ENCODE data around the gene VTN.
A peak's percentile ranks its signal among the peaks of the same experiment; 100 is the strongest.

Gene VTN

DNA sequence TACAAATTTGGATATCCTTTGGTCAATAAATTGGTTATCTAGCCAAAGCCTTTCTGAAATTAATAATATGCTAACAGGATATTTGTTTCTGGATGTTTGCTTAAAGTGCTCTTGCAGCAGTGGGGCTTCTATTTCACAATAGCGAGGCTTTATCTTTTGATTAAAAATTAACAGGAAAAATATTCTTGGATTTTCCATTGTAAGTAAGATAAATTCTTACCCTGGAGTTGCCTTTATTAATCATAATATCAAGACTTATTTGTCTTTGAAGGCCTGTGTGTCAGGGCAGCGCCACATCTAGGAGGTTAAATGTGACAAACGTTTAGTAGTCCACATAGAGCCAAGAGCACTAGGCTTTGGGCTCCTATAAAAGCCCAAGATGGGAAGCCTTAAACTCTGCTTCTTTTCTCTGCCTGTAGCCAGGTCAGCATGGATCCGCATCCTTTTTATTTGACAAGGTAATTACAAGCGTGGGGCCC is 45.8 kb downstream of the VTN start:
- no peak overlapping the region for H3K27ac ChIP-seq

DNA sequence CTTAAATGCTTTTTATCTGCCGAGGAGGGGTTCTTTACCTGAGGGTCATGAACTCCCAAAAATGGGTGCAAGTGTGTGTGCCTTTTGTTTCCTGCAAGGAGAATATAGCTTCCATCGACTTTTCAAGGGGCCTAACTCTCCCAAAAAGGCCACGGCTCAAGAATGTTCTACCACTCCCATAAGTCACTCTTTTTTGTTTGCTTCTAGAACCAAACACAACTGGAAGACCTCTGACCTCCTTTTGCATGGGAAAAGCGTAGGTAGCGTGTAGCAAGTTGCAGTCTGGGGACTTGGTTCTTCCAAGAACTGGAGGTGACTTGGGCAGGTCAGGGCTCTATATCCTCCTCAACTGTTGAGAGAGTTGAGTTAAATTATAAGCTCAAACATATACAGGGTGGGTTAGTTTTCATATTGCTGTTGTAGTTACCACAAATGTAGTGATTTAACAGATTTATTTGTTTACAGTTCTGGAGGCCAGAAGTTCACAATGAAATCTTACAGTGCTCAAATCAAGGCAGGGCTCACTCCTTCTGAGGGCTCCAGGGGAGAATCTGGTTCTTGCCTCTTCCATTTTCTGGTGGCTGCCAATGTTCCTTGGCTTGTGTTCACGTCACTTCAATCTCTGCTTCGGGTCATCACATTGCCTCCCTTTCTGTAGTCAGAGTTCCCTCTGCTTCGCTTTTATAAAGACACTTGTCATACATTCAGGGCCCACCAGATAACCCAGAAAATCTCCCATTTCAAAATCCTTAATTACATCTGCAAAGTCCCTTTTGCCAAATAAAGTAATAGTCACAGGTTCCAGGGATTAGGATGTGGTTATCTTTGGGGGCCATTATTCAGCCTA is 49.7 kb downstream of the VTN start:
- no peak for DNase-seq
- Histone ChIP-seq H3K4me1 (peaks cover 0 to 22% (median 13%) of the 10 kb centered on the region in 4 donors), H3K27ac (no peak overlapping the region), H3K27me3 (no peaks in the 10 kb centered on the region), H3K9me3 (no peaks in the 10 kb centered on the region), H3K36me3 (no peaks in the 10 kb centered on the region), H3K4me3 (no peak overlapping the region)
- intact Hi-C loops (cut with DNase I; ENCODE audit: low total_unique reads) = no loop called here
- TF ChIP-seq, protein P1, sequence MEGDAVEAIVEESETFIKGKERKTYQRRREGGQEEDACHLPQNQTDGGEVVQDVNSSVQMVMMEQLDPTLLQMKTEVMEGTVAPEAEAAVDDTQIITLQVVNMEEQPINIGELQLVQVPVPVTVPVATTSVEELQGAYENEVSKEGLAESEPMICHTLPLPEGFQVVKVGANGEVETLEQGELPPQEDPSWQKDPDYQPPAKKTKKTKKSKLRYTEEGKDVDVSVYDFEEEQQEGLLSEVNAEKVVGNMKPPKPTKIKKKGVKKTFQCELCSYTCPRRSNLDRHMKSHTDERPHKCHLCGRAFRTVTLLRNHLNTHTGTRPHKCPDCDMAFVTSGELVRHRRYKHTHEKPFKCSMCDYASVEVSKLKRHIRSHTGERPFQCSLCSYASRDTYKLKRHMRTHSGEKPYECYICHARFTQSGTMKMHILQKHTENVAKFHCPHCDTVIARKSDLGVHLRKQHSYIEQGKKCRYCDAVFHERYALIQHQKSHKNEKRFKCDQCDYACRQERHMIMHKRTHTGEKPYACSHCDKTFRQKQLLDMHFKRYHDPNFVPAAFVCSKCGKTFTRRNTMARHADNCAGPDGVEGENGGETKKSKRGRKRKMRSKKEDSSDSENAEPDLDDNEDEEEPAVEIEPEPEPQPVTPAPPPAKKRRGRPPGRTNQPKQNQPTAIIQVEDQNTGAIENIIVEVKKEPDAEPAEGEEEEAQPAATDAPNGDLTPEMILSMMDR (IDR thresholded peaks at IDR 0.05) = no peak

More for the DNA sequence above, 45.8 kb downstream of the VTN start:
- no peaks in the 10 kb centered on the region for H3K9me3 ChIP-seq
- no peak overlapping the region for H3K4me3 ChIP-seq
- peaks cover 0 to 11% (median 4%) of the 10 kb centered on the region in 4 donors for H3K4me1 ChIP-seq
- DNase-seq = no peak
- no peaks in the 10 kb centered on the region for H3K27me3 ChIP-seq
- TF ChIP-seq, protein P1 (IDR thresholded peaks at IDR 0.05) = no peak
- intact Hi-C loops (cut with DNase I; ENCODE audit: low total_unique reads) = no loop called here
- peaks cover 22 to 30% (median 23%) of the 10 kb centered on the region in 3 donors for H3K36me3 ChIP-seq

DNA sequence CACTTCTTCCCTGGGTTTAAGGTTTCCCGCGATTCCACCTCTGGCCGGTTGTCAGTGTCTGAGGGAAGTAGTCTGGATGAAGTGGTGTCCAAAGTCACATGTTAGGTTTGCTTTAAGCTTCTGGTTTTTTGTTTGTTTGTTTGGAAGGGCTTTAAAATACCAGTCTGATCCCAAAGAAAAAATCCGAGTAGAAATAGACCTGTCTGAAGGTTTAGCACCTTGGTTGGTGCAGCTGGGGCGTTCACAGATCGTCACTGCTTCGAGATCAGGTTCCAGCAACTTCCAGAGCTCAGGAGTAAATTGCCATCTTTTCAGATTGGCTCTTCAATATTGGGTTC is 50.5 kb downstream of the VTN start:
- TF ChIP-seq, protein P1 (IDR thresholded peaks at IDR 0.05) = no peak
- no peak for DNase-seq
- Histone ChIP-seq H3K36me3 (no peaks in the 10 kb centered on the region), H3K4me1 (peaks cover 0 to 22% (median 13%) of the 10 kb centered on the region in 4 donors), H3K27ac (peak overlapping the region; percentile 42 to 44), H3K9me3 (no peaks in the 10 kb centered on the region), H3K27me3 (no peaks in the 10 kb centered on the region), H3K4me3 (peak overlapping the region; percentile 56 to 81)
- intact Hi-C loops (cut with DNase I; ENCODE audit: low total_unique reads) = no loop called here

DNA sequence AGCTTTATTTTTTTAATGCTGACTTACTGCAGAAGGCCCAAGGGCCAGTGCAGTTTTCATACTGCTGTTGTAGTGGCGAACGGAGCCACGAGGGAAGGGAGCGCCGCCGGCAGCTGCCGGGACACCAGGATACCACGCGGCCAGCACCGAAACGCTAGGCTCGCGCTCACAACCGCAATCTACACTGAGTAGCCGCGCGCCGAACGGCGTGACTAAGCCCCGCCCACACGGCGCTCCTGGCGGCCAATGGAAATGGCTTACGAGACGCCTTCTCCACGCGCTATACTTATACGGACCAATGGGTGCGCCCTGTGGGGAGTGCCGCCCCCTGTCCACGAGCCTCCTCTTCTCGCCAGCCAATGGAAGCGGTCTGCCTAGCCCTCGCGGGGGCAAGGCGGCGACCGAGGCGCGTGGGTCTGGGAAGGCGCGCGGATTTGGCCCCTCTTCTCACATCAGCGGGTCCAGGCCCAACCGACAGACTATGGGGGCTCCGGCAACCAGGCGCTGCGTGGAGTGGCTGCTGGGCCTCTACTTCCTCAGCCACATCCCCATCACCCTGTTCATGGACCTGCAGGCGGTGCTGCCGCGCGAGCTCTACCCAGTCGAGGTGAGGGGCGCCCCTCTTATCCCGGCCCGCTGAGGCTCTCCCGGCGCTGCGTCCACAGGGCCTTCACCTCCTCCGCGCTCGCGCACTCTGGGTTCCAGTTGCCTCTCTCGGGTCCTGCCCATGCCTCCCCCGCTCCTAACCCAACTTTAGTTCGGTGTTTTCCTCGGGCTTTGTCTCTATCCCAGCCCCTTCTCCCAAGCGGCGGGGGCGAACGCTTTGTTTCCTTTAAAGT is 51.1 kb downstream of the VTN start, which contains the start of gene TMEM97:
Gene TMEM97, plus strand, starts transcription at position 442 of the 839 bp plus-strand sequence. Its CDS starts 40 bp downstream, at position 482.
- Histone ChIP-seq H3K4me3 (peak within 1 kb of the TSS; percentile 56 to 81), H3K36me3 (no peaks in the 10 kb centered on the region), H3K27me3 (no peaks in the 10 kb centered on the region), H3K27ac (peak within 1 kb of the TSS; percentile 42 to 44), H3K4me1 (peaks cover 0 to 22% (median 13%) of the 10 kb centered on the region in 4 donors), H3K9me3 (no peaks in the 10 kb centered on the region)
- TF ChIP-seq, protein P1 (IDR thresholded peaks at IDR 0.05) = no peak
- intact Hi-C loops (cut with DNase I; ENCODE audit: low total_unique reads) = no loop called here
- peak; percentile 94 to 96 for DNase-seq

DNA sequence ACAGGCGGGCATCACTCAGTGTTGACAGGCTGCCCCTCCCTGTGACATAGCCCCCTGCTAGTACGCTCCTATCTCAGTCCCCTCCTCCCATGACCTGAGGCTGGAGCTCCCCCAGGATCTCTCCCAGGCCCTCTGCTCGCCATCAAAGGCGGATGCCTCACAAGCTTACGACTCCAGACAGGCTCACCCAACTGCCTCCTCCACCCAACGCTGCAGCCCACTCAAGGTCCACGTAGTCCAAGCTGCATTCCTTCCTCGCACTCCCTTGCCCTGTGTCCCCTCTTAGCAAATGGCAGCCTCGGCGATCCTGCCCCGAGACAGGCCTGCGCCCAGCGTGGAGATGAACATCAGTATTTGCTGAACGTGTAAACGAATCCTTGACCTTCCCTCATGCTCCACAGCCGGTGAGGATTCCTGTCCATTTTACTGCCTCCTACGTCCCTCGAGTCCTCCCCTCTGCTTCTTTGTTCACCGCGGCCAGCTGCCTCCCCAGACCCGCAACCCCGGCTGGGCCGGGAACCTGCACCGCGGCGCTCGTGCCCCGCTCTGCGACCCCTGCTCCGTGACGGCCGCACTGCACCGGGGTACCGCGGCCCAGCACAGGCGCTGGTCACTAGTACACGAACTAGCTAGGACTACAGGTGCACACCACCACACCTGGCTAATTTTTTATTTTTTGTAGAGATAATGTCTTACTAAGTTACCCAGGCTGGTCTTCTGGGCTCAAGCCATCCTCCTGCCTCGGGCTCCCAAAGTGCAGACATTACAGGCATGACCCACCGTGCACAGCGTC is 51.9 kb downstream of the VTN start:
- intact Hi-C loops (cut with DNase I; ENCODE audit: low total_unique reads) = no loop called here
- Histone ChIP-seq H3K36me3 (no peaks in the 10 kb centered on the region), H3K4me1 (peaks cover 0 to 22% (median 13%) of the 10 kb centered on the region in 4 donors), H3K9me3 (no peaks in the 10 kb centered on the region), H3K27ac (peak overlapping the region in 1 of 2 donors; percentile 42), H3K27me3 (no peaks in the 10 kb centered on the region), H3K4me3 (peak overlapping the region; percentile 56 to 81)
- DNase-seq = no peak
- TF ChIP-seq, protein P1 (IDR thresholded peaks at IDR 0.05) = no peak

Data from tibial artery (tissue), 4 donors.